ENCODE data around the gene MAPKAP1. TPM values are rescaled to one million over a fixed set of nuclear protein-coding genes. Genes with fewer than 3 reads are reported as not detected.

The MAPKAP1 gene
- total RNA-seq, 1 donor from 2014 or later, result 70.7 TPM

DNA sequence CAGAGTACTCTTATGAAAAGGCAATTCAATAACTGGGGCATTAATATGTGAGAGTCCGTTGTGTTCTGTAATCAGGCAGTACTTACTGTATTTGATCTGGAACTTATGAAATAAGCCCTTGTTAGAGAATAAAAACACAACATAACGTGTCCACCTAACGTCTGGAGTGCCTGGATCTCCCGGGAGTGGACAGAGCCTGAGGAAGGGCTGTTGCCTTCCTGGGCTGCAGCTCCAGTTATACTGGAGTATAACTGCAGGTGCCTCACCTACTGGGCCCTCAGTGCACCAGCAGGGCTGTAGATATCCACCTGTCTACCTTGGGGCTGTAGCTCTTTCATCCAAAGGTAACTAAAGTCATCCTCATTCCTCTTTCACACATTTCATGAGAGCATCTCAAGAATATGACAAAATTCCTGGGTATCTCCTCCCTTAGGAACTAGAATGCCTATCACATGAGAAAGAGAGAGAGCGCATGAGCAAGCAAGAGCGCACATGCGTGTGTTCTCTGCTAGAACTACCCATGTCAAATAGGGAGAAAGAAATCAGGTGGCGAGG is 245.3 kb downstream of the MAPKAP1 start:
- Histone ChIP-seq H3K27ac (peak overlapping the region; percentile 56), H3K9me3 (no peaks in the 10 kb centered on the region), H3K27me3 (no peaks in the 10 kb centered on the region), H3K4me3 (no peak overlapping the region), H3K4me1 (peaks cover 31% of the 10 kb centered on the region), H3K36me3 (peaks cover 0 to 9% of the 10 kb centered on the region in 2 donors)
- DNase-seq (ENCODE audit: extremely low spot score in 2 of 2), result no peak
- intact Hi-C loops (cut with DNase I), result no loop called here
- TF ChIP-seq, protein P1, sequence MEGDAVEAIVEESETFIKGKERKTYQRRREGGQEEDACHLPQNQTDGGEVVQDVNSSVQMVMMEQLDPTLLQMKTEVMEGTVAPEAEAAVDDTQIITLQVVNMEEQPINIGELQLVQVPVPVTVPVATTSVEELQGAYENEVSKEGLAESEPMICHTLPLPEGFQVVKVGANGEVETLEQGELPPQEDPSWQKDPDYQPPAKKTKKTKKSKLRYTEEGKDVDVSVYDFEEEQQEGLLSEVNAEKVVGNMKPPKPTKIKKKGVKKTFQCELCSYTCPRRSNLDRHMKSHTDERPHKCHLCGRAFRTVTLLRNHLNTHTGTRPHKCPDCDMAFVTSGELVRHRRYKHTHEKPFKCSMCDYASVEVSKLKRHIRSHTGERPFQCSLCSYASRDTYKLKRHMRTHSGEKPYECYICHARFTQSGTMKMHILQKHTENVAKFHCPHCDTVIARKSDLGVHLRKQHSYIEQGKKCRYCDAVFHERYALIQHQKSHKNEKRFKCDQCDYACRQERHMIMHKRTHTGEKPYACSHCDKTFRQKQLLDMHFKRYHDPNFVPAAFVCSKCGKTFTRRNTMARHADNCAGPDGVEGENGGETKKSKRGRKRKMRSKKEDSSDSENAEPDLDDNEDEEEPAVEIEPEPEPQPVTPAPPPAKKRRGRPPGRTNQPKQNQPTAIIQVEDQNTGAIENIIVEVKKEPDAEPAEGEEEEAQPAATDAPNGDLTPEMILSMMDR (IDR thresholded peaks at IDR 0.05), result no peak
- TF ChIP-seq POLR2A (IDR thresholded peaks at IDR 0.05) (no peak), POLR2AphosphoS5 (IDR thresholded peaks at IDR 0.05; ENCODE audit: insufficient read depth in 1 of 2, low read depth in 1 of 2) (no peak)

DNA sequence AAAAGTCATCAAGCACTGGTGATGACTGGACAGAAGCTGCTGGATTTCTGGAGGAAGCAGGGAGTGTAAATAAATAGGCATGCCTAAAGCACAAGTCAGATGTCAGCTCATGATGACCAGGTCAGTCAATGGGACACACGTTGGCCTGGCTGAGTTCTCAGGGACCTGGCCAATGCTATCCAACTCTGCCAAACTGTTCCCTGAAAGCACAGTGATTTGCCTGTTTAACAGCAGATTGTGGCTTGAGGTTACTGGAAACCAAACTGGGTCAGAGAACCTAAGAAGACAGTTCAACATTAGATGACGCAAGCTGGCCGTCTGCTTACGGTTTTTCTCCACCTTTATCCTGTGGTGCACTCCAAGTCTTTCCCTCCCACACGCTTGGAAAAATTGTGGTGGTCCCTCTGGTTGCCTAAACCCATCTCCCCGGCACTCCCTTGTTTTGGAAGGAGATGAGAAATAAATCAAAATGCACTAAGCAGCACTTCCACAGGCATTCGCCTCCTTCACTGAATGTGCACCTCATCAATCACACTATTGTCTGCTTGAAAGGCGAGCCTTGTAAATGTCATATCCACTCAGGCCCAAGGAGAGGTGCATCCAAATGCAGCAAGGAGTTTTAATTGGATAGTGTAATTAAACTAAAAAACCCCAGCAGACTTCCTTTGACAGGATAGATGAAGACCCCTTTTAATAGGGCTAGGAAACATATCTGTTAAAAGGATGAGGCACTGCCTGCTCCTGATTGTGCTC is 245.9 kb downstream of the MAPKAP1 start:
- intact Hi-C loops (cut with DNase I), result no loop called here
- TF ChIP-seq POLR2AphosphoS5 (IDR thresholded peaks at IDR 0.05; ENCODE audit: insufficient read depth in 1 of 2, low read depth in 1 of 2), result peak in 1 of 2 donors; percentile 59
- TF ChIP-seq, protein P1 (IDR thresholded peaks at IDR 0.05), result no peak
- Histone ChIP-seq H3K36me3 (peaks cover 0 to 9% of the 10 kb centered on the region in 2 donors), H3K4me3 (no peak overlapping the region), H3K9me3 (no peaks in the 10 kb centered on the region), H3K27me3 (no peaks in the 10 kb centered on the region), H3K27ac (peak overlapping the region; percentile 56), H3K4me1 (peaks cover 31% of the 10 kb centered on the region)
- DNase-seq (ENCODE audit: extremely low spot score in 2 of 2), result peak in 1 of 2 donors; percentile 96

DNA sequence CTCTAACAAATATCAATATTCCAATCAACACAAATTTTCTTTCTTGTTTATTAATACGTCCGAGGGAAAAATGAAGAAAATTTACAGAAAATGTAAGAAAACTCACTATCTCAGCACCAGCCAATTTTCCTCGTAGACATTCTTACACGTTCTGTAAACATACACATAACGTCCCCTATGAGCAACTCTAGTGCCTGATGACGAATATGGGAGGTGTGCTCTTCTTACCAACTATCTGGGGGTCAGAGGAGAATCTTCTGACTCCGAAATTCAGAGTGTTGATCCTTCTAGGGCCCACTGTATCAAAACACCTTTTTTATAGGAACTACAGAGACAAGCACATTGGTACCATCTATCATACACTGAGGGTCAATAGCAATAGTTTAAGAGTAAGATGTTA is 246.7 kb downstream of the MAPKAP1 start:
- Histone ChIP-seq H3K36me3 (peaks cover 0 to 9% of the 10 kb centered on the region in 2 donors), H3K9me3 (no peaks in the 10 kb centered on the region), H3K27ac (peak overlapping the region; percentile 56), H3K4me1 (peaks cover 31% of the 10 kb centered on the region), H3K4me3 (no peak overlapping the region), H3K27me3 (no peaks in the 10 kb centered on the region)
- DNase-seq (ENCODE audit: extremely low spot score in 2 of 2), result no peak
- intact Hi-C loops (cut with DNase I), result no loop called here
- TF ChIP-seq POLR2AphosphoS5 (IDR thresholded peaks at IDR 0.05; ENCODE audit: insufficient read depth in 1 of 2, low read depth in 1 of 2) (no peak), POLR2A (IDR thresholded peaks at IDR 0.05) (no peak)
- TF ChIP-seq, protein P1 (IDR thresholded peaks at IDR 0.05), result no peak

DNA sequence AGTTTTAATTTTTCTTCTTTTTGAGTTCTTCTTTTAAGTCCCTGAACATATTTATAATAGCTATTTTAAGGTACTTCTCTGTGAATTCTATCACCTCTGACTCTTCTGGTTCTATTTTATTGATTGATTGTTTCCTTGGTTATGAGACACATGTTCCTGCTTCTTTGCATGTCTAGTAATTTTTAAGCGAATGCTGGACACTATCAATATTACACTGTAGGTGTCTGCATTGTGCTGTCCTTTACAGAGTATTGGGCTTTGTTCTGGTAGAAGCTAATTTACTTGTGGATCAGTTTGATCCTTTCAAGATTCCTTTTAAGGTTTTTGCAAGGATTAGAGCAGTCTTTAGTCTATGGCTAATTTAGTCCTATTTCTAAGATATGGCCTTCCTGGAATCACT is 249.7 kb downstream of the MAPKAP1 start:
- Histone ChIP-seq H3K27ac (no peak overlapping the region), H3K4me3 (no peak overlapping the region), H3K4me1 (peaks cover 23% of the 10 kb centered on the region), H3K27me3 (no peaks in the 10 kb centered on the region), H3K36me3 (peaks cover 0 to 9% of the 10 kb centered on the region in 2 donors), H3K9me3 (no peaks in the 10 kb centered on the region)
- TF ChIP-seq POLR2A (IDR thresholded peaks at IDR 0.05) (no peak), POLR2AphosphoS5 (IDR thresholded peaks at IDR 0.05; ENCODE audit: insufficient read depth in 1 of 2, low read depth in 1 of 2) (no peak)
- TF ChIP-seq, protein P1 (IDR thresholded peaks at IDR 0.05), result no peak
- intact Hi-C loops (cut with DNase I), result no loop called here
- no peak for DNase-seq (ENCODE audit: extremely low spot score in 2 of 2)

DNA sequence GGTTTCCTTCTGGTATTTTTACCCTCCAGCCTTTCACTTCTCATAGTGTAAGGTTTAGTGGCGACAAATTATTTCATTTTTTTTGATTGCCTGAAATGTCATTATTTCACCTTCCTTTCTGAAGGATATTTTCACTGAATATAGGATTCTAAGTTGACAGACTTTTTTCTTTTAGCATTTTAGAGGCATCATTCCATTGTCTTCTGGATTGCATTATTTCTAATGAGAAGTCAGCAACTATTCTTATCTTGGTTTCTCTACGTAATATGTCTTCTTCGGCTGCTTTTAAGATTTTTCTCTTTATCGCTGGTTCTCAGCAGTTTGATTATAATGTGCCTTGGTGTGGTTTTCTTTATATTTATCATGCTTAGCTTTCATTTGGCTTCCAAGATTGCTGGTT is 251.1 kb downstream of the MAPKAP1 start:
- Histone ChIP-seq H3K4me3 (no peak overlapping the region), H3K4me1 (peaks cover 20% of the 10 kb centered on the region), H3K36me3 (peaks cover 0 to 9% of the 10 kb centered on the region in 2 donors), H3K9me3 (no peaks in the 10 kb centered on the region), H3K27ac (no peak overlapping the region), H3K27me3 (no peaks in the 10 kb centered on the region)
- DNase-seq (ENCODE audit: extremely low spot score in 2 of 2), result no peak
- intact Hi-C loops (cut with DNase I), result no loop called here
- TF ChIP-seq, protein P1 (IDR thresholded peaks at IDR 0.05), result no peak
- no peak for TF ChIP-seq POLR2A (IDR thresholded peaks at IDR 0.05)
- TF ChIP-seq POLR2AphosphoS5 (IDR thresholded peaks at IDR 0.05; ENCODE audit: insufficient read depth in 1 of 2, low read depth in 1 of 2), result no peak

Measured in vagina (tissue), 2 donors.